Parathyroid adenoma (tissue), 2 donors: Measurements from ENCODE around the gene NEK6.

Experiments
- H2AFZ ChIP-seq: fragments of 300-600 bp; sonication (generic); one replicate; pipeline ENCODE4 v1.7.0; 2017; ENCODE audit warnings: antibody characterized with exemption, mild to moderate bottlenecking
- H3K27ac ChIP-seq: fragments of 300-600 bp; sonication (generic); one replicate; pipeline ENCODE4 v1.7.0; 2017
- H3K27me3 ChIP-seq: fragments of 300-600 bp; sonication (generic); one replicate; pipeline ENCODE4 v1.7.0; 2017; ENCODE audit warnings: low read length; ENCODE audit not compliant: control insufficient read depth, insufficient read depth
- H3K36me3 ChIP-seq: fragments of 300-600 bp; sonication (generic); one replicate; pipeline ENCODE4 v1.7.0; 2017; ENCODE audit warnings: low read length; ENCODE audit not compliant: control insufficient read depth, insufficient read depth
- H3K4me1 ChIP-seq: fragments of 300-600 bp; sonication (generic); one replicate; pipeline ENCODE4 v1.7.0; 2017; ENCODE audit warnings: control low read depth
- H3K4me2 ChIP-seq: fragments of 300-600 bp; sonication (generic); one replicate; pipeline ENCODE4 v1.7.0; 2017; ENCODE audit warnings: low read length
- H3K4me3 ChIP-seq: fragments of 300-600 bp; sonication (generic); one replicate; pipeline ENCODE4 v1.7.0; 2017; ENCODE audit warnings: low read depth, low read length
- H3K79me2 ChIP-seq: fragments of 300-600 bp; sonication (generic); one replicate; pipeline ENCODE4 v1.7.0; 2017; ENCODE audit warnings: control low read depth
- H3K9ac ChIP-seq: fragments of 300-600 bp; sonication (generic); one replicate; pipeline ENCODE4 v1.7.0; 2017; ENCODE audit warnings: mild to moderate bottlenecking
- H3K9me3 ChIP-seq: fragments of 300-600 bp; sonication (generic); one replicate; pipeline ENCODE4 v1.7.0; 2017; ENCODE audit warnings: low read length; ENCODE audit not compliant: control insufficient read depth
- TF ChIP-seq, protein P1 (sequence below): fragments of 300-600 bp; sonication (generic); IDR thresholded peaks from one replicate; pipeline ENCODE4 v1.7.0; 2017; ENCODE audit warnings: antibody characterized with exemption, mild to moderate bottlenecking
- donor health status: primary hyperparathyroidism.

NEK6 gene

DNA sequence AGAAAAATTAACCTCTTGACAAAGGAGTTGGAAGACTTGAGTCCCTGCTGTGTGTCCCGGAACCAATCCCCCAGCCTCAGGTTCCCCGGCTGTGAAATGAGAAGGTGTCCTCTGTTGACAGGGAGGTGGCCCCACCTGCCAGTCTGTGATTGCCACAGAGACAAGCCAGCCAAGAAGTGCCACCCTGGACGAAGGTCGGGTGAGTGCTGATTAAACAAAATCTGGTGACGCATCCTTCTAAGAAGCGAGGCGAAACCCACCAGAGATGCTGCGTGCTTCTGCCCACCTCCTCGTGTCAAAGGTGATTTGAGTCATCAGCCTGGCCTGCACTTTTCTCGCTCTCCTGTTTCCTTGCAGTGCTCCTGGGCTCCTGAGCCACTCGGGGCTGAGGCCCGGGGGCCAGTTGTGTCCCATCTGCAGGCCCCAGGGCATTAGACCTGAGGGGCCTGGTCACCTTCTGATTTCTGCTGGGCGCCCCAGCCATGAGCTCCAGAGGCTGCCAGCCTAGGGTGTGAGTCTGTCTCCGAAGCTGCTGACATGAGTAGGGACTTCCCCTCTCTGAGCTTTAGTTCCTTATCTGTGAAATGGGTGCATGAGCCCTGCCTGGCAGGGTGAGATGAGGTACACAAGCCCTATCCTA lies 28.7 kb downstream of the NEK6 start:
- no peaks in the 10 kb centered on the region for H3K27me3 ChIP-seq
- H3K36me3 ChIP-seq = no peaks in the 10 kb centered on the region
- H3K79me2 ChIP-seq = no peaks in the 10 kb centered on the region
- TF ChIP-seq, protein P1, sequence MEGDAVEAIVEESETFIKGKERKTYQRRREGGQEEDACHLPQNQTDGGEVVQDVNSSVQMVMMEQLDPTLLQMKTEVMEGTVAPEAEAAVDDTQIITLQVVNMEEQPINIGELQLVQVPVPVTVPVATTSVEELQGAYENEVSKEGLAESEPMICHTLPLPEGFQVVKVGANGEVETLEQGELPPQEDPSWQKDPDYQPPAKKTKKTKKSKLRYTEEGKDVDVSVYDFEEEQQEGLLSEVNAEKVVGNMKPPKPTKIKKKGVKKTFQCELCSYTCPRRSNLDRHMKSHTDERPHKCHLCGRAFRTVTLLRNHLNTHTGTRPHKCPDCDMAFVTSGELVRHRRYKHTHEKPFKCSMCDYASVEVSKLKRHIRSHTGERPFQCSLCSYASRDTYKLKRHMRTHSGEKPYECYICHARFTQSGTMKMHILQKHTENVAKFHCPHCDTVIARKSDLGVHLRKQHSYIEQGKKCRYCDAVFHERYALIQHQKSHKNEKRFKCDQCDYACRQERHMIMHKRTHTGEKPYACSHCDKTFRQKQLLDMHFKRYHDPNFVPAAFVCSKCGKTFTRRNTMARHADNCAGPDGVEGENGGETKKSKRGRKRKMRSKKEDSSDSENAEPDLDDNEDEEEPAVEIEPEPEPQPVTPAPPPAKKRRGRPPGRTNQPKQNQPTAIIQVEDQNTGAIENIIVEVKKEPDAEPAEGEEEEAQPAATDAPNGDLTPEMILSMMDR = no peak
- no peaks in the 10 kb centered on the region for H3K9me3 ChIP-seq
- no peak overlapping the region for H3K4me2 ChIP-seq
- H2AFZ ChIP-seq = no peak overlapping the region
- H3K4me3 ChIP-seq = no peak overlapping the region
- H3K4me1 ChIP-seq = no peaks in the 10 kb centered on the region
- no peak overlapping the region for H3K27ac ChIP-seq
- no peak overlapping the region for H3K9ac ChIP-seq

DNA sequence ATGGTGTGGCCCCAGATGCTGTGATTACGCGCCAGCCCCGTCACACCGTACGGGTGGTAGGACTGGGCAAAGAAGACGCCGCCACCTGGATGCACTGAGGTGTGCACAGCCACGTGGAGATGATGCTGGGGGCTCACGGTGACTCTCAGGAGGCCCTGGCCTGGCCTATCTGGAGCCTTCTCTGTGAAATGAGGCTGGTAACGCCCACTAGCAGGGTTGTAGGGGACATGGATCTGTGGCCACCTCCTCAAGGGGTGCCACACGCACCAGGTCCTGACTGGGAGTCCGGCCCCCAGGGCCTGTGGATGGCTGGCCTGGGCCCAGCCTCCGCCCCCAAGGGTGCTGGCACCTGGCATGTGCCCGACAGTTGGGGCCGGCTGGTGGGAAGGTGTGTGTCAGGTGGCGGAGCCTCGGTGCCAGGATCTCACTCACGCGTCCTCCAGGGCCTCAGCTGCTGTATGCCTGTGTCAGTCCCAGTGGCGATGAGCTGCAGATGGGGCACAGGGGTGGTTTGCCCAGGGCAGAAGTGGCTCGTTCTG lies 32.4 kb downstream of the NEK6 start:
- TF ChIP-seq, protein P1 = no peak
- Histone ChIP-seq H3K9me3 (no peaks in the 10 kb centered on the region), H3K4me2 (no peak overlapping the region), H3K36me3 (no peaks in the 10 kb centered on the region), H3K27me3 (no peaks in the 10 kb centered on the region), H3K4me1 (no peaks in the 10 kb centered on the region), H2AFZ (no peak overlapping the region), H3K79me2 (no peaks in the 10 kb centered on the region), H3K27ac (no peak overlapping the region), H3K9ac (no peak overlapping the region), H3K4me3 (no peak overlapping the region)

DNA sequence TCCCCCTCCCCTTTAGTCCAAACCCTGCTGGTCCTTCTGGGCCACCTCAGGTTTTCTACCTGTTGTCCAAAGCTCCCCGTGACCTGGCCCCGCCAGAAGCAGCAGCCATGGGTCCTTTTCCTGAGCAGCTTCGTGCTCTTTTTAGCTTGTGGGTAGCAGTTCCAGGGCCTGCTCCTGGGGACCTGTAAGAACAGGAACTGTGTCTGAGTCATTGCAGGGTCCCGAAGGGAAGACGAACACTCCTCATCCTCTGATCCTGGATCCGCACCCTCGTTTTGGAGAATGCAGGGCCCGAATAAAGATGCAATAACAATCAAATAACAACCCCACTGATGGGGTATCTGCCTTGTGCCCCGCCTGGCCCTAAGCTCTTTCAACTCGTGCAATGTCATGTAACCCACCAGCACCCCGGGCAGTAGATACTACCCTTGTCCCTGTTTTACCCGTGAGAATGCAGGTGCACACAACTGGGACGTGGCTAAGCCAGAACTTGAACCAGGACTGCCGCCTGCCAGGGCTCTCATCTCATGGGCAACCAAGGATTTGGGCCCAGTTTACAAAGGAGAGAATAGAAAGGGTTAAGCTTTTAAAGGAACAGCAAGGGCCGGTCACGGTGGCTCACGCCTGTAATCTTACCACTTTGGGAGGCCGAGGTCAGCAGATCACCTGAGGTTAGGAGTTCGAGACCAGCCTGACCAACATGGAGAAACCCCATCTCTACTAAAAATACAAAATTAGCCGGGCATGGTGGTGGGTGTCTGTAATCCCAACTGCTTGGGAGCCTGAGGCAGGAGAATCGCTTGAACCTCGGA lies 33.2 kb downstream of the NEK6 start:
- Histone ChIP-seq H3K4me2 (no peak overlapping the region), H3K79me2 (no peaks in the 10 kb centered on the region), H3K9me3 (no peaks in the 10 kb centered on the region), H3K4me3 (no peak overlapping the region), H3K36me3 (no peaks in the 10 kb centered on the region), H3K9ac (no peak overlapping the region), H2AFZ (no peak overlapping the region), H3K4me1 (no peaks in the 10 kb centered on the region), H3K27me3 (no peaks in the 10 kb centered on the region), H3K27ac (no peak overlapping the region)
- TF ChIP-seq, protein P1 = no peak

DNA sequence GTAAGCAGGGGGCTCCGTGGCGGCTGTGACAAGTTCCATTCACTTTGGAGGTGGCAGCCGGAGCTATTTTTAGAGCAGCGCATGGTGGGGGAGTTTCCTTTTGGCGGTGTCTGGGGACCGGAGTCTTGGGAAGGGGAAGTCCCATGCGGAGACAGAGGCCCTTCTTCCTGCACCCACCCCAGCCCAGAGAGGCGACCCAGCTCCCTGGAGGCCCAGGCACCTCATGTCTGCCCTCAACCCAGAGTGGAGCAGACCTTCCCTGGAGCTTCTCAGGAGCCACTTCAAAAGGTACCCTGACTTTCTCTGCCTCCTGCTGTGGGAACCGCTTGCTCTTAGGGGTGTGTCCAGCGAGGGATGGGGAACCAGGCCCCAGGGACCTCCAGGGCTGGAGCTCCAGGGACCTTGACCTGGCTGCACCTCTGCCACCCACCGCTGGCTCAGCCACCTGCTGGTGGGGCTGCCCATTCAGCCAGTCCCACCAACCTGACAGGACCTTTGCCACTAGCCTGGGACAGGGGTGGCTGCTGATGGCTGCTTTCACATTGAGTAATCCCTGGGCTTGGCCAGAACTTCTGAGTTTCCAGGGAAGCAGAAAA lies 34.1 kb downstream of the NEK6 start:
- H3K79me2 ChIP-seq = no peaks in the 10 kb centered on the region
- H3K4me1 ChIP-seq = no peaks in the 10 kb centered on the region
- H3K4me3 ChIP-seq = no peak overlapping the region
- H3K9ac ChIP-seq = no peak overlapping the region
- no peak overlapping the region for H2AFZ ChIP-seq
- TF ChIP-seq, protein P1 = no peak
- H3K27me3 ChIP-seq = no peaks in the 10 kb centered on the region
- no peak overlapping the region for H3K4me2 ChIP-seq
- no peak overlapping the region for H3K27ac ChIP-seq
- no peaks in the 10 kb centered on the region for H3K9me3 ChIP-seq
- H3K36me3 ChIP-seq = no peaks in the 10 kb centered on the region
